HG02852 (cell line): ENCODE measurements around the gene IPO13.

Experiments
- ATAC-seq: cut with Tn5 transposase; IDR thresholded peaks from one replicate; pipeline ENCODE4 v1.9.1; 2021; ENCODE audit warnings: mild to moderate bottlenecking, moderate library complexity; ENCODE audit not compliant: unreplicated experiment

IPO13 gene

GRCh38 chr1:43946236-43947060, at the start of gene IPO13:
TSS of gene IPO13 (plus strand) at chr1:43946950. CDS start at chr1:43947601, 651 bp downstream.
- ATAC-seq: peak; percentile 91

- no peak for ATAC-seq
These were observed 47.8 kb upstream of the IPO13 start for GRCh38 chr1:43898981-43899380.

- ATAC-seq: no peak
These were observed 46.4 kb upstream of the IPO13 start for GRCh38 chr1:43900386-43900785.

GRCh38 chr1:43901196-43901961, 45.4 kb upstream of the IPO13 start:
- ATAC-seq: no peak

GRCh38 chr1:43902058-43902831, 44.5 kb upstream of the IPO13 start:
- ATAC-seq: no peak

- no peak for ATAC-seq
These were observed 41.8 kb upstream of the IPO13 start for GRCh38 chr1:43904660-43905551.

- ATAC-seq: no peak
These were observed 38.5 kb upstream of the IPO13 start for GRCh38 chr1:43908226-43908625.

GRCh38 chr1:43908858-43909257, 37.9 kb upstream of the IPO13 start:
- no peak for ATAC-seq

GRCh38 chr1:43910343-43910742, 36.4 kb upstream of the IPO13 start:
- no peak for ATAC-seq

- ATAC-seq: no peak
These were observed 34.1 kb upstream of the IPO13 start for GRCh38 chr1:43912607-43913006.

- ATAC-seq: no peak
These were observed 33.7 kb upstream of the IPO13 start for GRCh38 chr1:43913051-43913501.

- ATAC-seq: no peak
These were observed 32.9 kb upstream of the IPO13 start for GRCh38 chr1:43913666-43914360.

GRCh38 chr1:43914576-43915525, 31.9 kb upstream of the IPO13 start:
- no peak for ATAC-seq

GRCh38 chr1:43919906-43920305, 26.8 kb upstream of the IPO13 start:
- no peak for ATAC-seq

- ATAC-seq: no peak
These were observed 25.7 kb upstream of the IPO13 start for GRCh38 chr1:43921022-43921421.

- ATAC-seq: no peak
These were observed 22.2 kb upstream of the IPO13 start for GRCh38 chr1:43924516-43924915.

GRCh38 chr1:43925846-43926245, 20.9 kb upstream of the IPO13 start:
- ATAC-seq: no peak

- no peak for ATAC-seq
These were observed 16.4 kb upstream of the IPO13 start for GRCh38 chr1:43930168-43930948.
